Activated CD4-positive, alpha-beta T cell treated with anti-CD3 and anti-CD28 coated beads, Interleukin-2, amount 10 ng/mL, durations not matched to agents 24 days and 14 days (primary cell): ENCODE measurements around the gene PRDX5. TPM values are rescaled to one million over a fixed set of nuclear protein-coding genes. Genes with fewer than 3 reads are reported as not detected.
A peak's percentile ranks its signal among the peaks of the same experiment; 100 is the strongest.

ENCODE experiments used
- DNase-seq: peaks from one replicate; pipeline ENCODE4 v3.0.0; 2022
- H3K27ac Mint-ChIP-seq: one replicate; pipeline ENCODE4 v1.8.0; 2022; ENCODE audit warnings: mild to moderate bottlenecking, mixed read lengths
- H3K27me3 Mint-ChIP-seq: one replicate; pipeline ENCODE4 v1.8.0; 2022; ENCODE audit warnings: mixed read lengths
- H3K36me3 Mint-ChIP-seq: one replicate; pipeline ENCODE4 v1.8.0; 2022; ENCODE audit warnings: low read depth, mild to moderate bottlenecking, mixed read lengths
- H3K4me1 Mint-ChIP-seq: one replicate; pipeline ENCODE4 v1.8.0; 2021; ENCODE audit warnings: mixed read lengths
- H3K4me3 Mint-ChIP-seq: one replicate; pipeline ENCODE4 v1.8.0; 2022; ENCODE audit warnings: mild to moderate bottlenecking, moderate library complexity, mixed read lengths
- H3K9me3 Mint-ChIP-seq: one replicate; pipeline ENCODE4 v1.8.0; 2021; ENCODE audit warnings: mixed read lengths
- intact Hi-C: fragments of 100-400 bp; cut with micrococcal nuclease; formaldehyde crosslinking; loops from one replicate; pipeline ENCODE4 v1.15.1; 2023
- total RNA-seq: library from RNA; stranded (reverse); gene quantifications from 2 replicates; pipeline ENCODE4 v1.2.3, GENCODE V29; 2022

The PRDX5 gene
- total RNA-seq, 1 donor from 2014 or later = 98.0 TPM

- Mint-ChIP-seq H3K27me3 (no peaks in the 10 kb centered on the region), H3K36me3 (peaks cover 40% of the 10 kb centered on the region), H3K27ac (no peak overlapping the region), H3K9me3 (no peaks in the 10 kb centered on the region), H3K4me1 (peaks cover 5% of the 10 kb centered on the region), H3K4me3 (no peak overlapping the region)
- intact Hi-C loops = no loop called here
- DNase-seq = no peak
Measured at GRCh38 chr11:64347193-64347867, 29.4 kb downstream of the PRDX5 start.

- Mint-ChIP-seq H3K27me3 (no peaks in the 10 kb centered on the region), H3K27ac (no peak overlapping the region), H3K4me3 (no peak overlapping the region), H3K4me1 (peaks cover 5% of the 10 kb centered on the region), H3K36me3 (peaks cover 37% of the 10 kb centered on the region), H3K9me3 (no peaks in the 10 kb centered on the region)
- intact Hi-C loops = no loop called here
- DNase-seq = no peak
Measured at GRCh38 chr11:64348383-64349024, 30.6 kb downstream of the PRDX5 start.

GRCh38 chr11:64349025-64349387 lies 31.1 kb downstream of the PRDX5 start:
- intact Hi-C loops = no loop called here
- Mint-ChIP-seq H3K4me3 (no peak overlapping the region), H3K4me1 (peaks cover 5% of the 10 kb centered on the region), H3K36me3 (peaks cover 37% of the 10 kb centered on the region), H3K27me3 (no peaks in the 10 kb centered on the region), H3K27ac (no peak overlapping the region), H3K9me3 (no peaks in the 10 kb centered on the region)
- no peak for DNase-seq

- Mint-ChIP-seq H3K27me3 (no peaks in the 10 kb centered on the region), H3K4me1 (peaks cover 5% of the 10 kb centered on the region)
Measured at GRCh38 chr11:64349404-64349803, 31.5 kb downstream of the PRDX5 start.

GRCh38 chr11:64351136-64351631 lies 33.3 kb downstream of the PRDX5 start:
- intact Hi-C loops = no loop called here
- H3K4me1 Mint-ChIP-seq = peaks cover 2% of the 10 kb centered on the region

More at GRCh38 chr11:64349404-64349803, 31.5 kb downstream of the PRDX5 start:
- Mint-ChIP-seq H3K27ac (no peak overlapping the region), H3K36me3 (peaks cover 37% of the 10 kb centered on the region), H3K4me3 (no peak overlapping the region), H3K9me3 (no peaks in the 10 kb centered on the region)
- intact Hi-C loops = no loop called here
- no peak for DNase-seq

GRCh38 chr11:64352099-64352994 lies 34.4 kb downstream of the PRDX5 start:
- H3K27ac Mint-ChIP-seq = no peak overlapping the region
- H3K27me3 Mint-ChIP-seq = no peaks in the 10 kb centered on the region
- no peak for DNase-seq
- H3K36me3 Mint-ChIP-seq = peaks cover 24% of the 10 kb centered on the region
- H3K9me3 Mint-ChIP-seq = no peaks in the 10 kb centered on the region
- no peak overlapping the region for H3K4me3 Mint-ChIP-seq
- intact Hi-C loops = no loop called here
- peaks cover 5% of the 10 kb centered on the region for H3K4me1 Mint-ChIP-seq

More at GRCh38 chr11:64351136-64351631, 33.3 kb downstream of the PRDX5 start:
- Mint-ChIP-seq H3K4me3 (no peak overlapping the region), H3K9me3 (no peaks in the 10 kb centered on the region), H3K27me3 (no peaks in the 10 kb centered on the region), H3K27ac (no peak overlapping the region), H3K36me3 (peaks cover 26% of the 10 kb centered on the region)
- no peak for DNase-seq

GRCh38 chr11:64352995-64353714 lies 35.2 kb downstream of the PRDX5 start:
- Mint-ChIP-seq H3K27me3 (no peaks in the 10 kb centered on the region), H3K36me3 (peaks cover 24% of the 10 kb centered on the region), H3K9me3 (no peaks in the 10 kb centered on the region), H3K4me3 (no peak overlapping the region), H3K4me1 (peaks cover 10% of the 10 kb centered on the region), H3K27ac (no peak overlapping the region)
- intact Hi-C loops = no loop called here
- no peak for DNase-seq

GRCh38 chr11:64353715-64354506 lies 36.0 kb downstream of the PRDX5 start:
- intact Hi-C loops = no loop called here
- Mint-ChIP-seq H3K36me3 (peaks cover 22% of the 10 kb centered on the region), H3K4me3 (no peak overlapping the region)

GRCh38 chr11:64355078-64355940 lies 37.4 kb downstream of the PRDX5 start:
- intact Hi-C loops = no loop called here
- DNase-seq = peak; percentile 75

More at GRCh38 chr11:64353715-64354506, 36.0 kb downstream of the PRDX5 start:
- no peak for DNase-seq
- no peaks in the 10 kb centered on the region for H3K27me3 Mint-ChIP-seq
- H3K27ac Mint-ChIP-seq = no peak overlapping the region
- peaks cover 10% of the 10 kb centered on the region for H3K4me1 Mint-ChIP-seq
- H3K9me3 Mint-ChIP-seq = no peaks in the 10 kb centered on the region

GRCh38 chr11:64356498-64357411 lies 38.8 kb downstream of the PRDX5 start:
- Mint-ChIP-seq H3K9me3 (no peaks in the 10 kb centered on the region), H3K27me3 (no peaks in the 10 kb centered on the region), H3K4me1 (peaks cover 20% of the 10 kb centered on the region), H3K27ac (no peak overlapping the region), H3K4me3 (peak overlapping the region; percentile 56), H3K36me3 (peaks cover 28% of the 10 kb centered on the region)
- intact Hi-C loops = loop anchor here (1.0 kb wide), 1 partner anchor 39 kb away; the partner anchor contains the start of gene TRMT112
- peak; percentile 81 for DNase-seq

More at GRCh38 chr11:64355078-64355940, 37.4 kb downstream of the PRDX5 start:
- peaks cover 22% of the 10 kb centered on the region for H3K36me3 Mint-ChIP-seq
- no peaks in the 10 kb centered on the region for H3K9me3 Mint-ChIP-seq
- H3K4me3 Mint-ChIP-seq = no peak overlapping the region
- H3K4me1 Mint-ChIP-seq = peaks cover 18% of the 10 kb centered on the region
- H3K27ac Mint-ChIP-seq = peak overlapping the region; percentile 34
- H3K27me3 Mint-ChIP-seq = no peaks in the 10 kb centered on the region

- no peaks in the 10 kb centered on the region for H3K9me3 Mint-ChIP-seq
- H3K27me3 Mint-ChIP-seq = no peaks in the 10 kb centered on the region
- H3K4me3 Mint-ChIP-seq = no peak overlapping the region
- H3K36me3 Mint-ChIP-seq = peaks cover 32% of the 10 kb centered on the region
- peak overlapping the region; percentile 88 for H3K27ac Mint-ChIP-seq
- intact Hi-C loops = loop anchor here (1.0 kb wide), 1 partner anchor 40 kb away; the partner anchor contains the start of gene TRMT112
- peaks cover 20% of the 10 kb centered on the region for H3K4me1 Mint-ChIP-seq
- no peak for DNase-seq
Measured at GRCh38 chr11:64357446-64357845, 39.5 kb downstream of the PRDX5 start.
